ENCODE measurements around the gene CD300E.
"Not testable (repeated sequence)": the region's sequence is repeated elsewhere in the genome, so short reads cannot be mapped to it uniquely, and the experiment has no call there.

Gene CD300E, protein sequence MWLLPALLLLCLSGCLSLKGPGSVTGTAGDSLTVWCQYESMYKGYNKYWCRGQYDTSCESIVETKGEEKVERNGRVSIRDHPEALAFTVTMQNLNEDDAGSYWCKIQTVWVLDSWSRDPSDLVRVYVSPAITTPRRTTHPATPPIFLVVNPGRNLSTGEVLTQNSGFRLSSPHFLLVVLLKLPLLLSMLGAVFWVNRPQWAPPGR

DNA sequence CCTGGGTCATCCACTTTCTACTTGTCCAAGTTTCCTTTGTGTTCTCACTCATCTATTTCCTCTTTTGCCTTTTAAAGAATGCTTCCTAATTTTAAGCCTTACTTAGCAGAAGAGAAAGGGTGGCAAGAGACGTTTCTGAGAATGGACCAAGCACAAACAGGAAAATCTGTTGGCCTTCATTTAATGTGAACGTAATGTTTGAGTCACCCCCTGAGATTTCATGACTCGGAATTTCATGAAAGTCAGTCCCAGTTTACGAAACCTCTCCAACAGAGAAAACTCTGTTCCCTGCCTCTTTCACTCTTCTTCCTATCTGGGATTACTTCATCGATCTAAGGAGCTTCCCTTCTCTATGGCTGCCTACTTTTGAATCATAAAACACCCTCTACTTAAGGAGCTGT lies at the start of gene CD300E:
TSS of gene CD300E (minus strand) at position 46 of the 401 bp plus-strand sequence. CDS start 117 bp downstream, outside the sequence.
- no peak for DNase-seq

GRCh38 chr17:74671031-74671771 lies 47.7 kb upstream of the CD300E start:
- no peak for DNase-seq

DNA sequence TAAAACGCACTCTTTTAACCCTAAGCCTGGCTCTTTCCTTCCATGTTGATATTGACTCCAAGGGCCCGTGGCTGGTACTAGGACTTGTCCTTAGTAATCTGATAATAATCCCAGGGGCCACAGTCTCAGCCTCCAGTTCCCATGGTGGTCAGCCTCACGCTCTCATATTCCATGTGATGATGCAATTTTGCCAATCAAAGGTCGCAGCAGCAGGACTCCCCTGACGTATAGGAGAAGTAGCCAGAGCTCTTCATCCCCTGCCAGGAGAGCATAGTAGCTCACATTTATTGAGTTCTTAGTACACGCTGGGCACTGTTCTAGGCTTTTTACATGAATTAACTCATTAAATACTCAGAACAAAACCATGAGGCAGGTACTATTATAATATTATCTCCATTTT lies 46.8 kb upstream of the CD300E start:
- DNase-seq: no peak

DNA sequence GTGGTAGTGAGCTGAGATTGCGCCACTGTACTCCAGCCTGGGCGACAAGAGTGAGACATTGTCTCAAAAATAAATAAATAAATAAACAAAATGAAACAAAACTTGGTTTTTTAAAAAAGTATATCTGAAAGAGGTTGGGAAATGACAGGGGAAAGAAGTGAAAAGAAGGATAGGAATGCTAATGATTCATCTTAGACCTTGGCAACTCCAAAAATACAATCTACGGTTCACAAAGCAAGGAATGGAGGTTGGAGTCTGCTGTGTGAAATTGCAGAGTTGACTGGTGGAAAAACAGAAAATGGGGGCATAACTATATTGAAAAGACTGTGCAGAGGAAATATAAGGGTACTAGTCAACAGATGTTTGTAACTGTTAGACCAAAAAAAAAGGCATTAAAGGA lies 40.0 kb upstream of the CD300E start:
- no peak for DNase-seq

- DNase-seq: no peak
Measured at GRCh38 chr17:74659889-74660288, 36.4 kb upstream of the CD300E start.

DNA sequence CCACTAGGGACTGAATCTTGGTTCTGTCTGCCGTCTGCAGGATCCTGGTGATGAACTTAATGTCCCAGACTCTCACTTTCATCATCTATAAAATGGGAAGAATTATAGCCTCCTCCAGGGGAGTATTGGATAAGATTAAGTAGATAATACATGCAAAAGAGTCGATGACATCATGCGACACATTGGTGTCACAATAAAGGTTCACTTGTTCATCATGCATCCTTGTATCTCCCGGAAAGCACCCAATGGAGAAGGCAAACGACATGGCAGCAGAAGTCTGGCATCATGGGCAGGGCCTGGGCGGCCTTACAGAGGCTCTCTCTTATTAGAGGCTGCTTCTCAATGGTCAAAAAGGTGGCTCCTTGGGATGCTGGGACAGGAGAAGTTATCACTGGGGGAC lies 35.1 kb upstream of the CD300E start:
- DNase-seq: no peak

GRCh38 chr17:74654742-74655141 lies 31.2 kb upstream of the CD300E start:
- DNase-seq: no peak

DNA sequence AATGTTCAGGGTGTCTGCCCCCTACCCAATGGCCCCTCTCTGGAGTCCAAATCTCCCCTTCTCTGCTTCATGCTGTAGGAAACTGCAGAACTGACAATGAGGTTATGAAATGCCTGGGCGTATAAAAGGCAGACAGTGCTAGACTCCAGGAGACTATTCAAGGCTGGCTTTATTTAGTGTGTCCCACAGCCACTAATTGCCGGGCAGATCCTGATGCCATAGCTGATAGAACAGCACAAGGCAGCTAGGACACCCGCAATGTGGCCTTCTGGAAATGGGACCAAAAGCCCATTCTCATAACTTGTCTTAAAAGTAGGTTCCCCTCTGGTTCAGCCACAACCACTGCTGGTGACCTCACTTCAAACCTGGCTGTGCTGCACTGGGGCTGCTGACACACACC lies 28.5 kb upstream of the CD300E start:
- no peak for DNase-seq

DNA sequence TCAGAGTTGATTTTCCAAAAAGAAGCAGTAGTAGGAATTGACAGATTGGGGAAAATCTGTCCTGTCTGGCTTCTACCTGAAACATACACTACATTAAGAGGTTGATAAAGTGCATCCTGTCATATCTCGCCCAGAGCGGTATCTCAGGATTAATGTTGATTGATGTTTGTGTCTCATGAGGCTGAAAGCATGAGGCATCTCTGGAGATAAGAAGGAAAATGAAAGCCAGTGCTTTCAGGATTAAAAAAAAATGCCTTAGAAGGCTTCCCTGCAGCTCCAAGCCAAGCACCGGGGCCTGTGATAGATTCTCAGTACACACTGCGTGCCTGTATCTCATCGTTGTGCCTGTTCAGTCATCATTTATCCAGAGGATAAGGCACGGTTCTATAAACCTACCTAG lies 26.4 kb upstream of the CD300E start:
- DNase-seq: no peak

GRCh38 chr17:74647871-74648672 lies 24.5 kb upstream of the CD300E start:
- no peak for DNase-seq

DNA sequence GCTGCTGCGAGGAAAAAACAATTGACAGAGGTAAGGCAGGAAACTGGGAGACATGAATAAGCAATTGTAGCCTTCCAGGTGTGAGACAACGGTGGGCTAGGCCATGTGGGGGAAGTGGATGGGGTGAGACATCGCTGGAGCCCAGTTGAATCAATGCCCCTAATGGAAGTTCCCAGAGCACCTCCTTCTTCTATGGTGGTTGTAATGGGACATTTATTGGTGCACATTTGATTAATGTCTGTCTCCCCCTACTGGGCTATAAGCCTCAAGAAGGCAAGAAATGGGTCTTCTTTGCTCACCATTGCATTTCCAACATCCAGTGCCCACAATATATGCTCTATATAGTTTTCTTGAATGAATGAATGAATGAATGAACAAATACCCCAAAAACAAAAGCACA lies 22.7 kb upstream of the CD300E start:
- peak; percentile 26 for DNase-seq

GRCh38 chr17:74645010-74645409 lies 21.5 kb upstream of the CD300E start:
- no peak for DNase-seq

DNA sequence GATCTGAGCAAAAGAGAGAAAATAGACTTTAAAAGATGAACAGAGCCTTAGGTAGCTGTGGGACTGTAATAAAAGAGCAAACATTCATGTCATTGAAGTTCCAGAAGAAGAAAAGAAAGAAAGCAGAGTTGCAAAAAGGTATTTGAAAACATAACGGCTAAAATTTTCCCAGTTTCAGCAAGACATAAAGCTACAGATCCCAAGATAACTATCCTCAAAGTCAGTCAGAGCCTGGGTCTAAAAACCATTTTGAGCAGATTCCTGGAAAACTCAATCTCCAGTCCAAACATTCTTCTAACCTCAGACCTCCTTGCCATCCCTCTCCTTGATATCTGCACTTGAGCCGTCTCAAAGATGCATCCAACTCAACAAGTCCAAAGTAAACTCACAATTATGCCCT lies 20.9 kb upstream of the CD300E start:
- DNase-seq: no peak

GRCh38 chr17:74643826-74644225 lies 20.3 kb upstream of the CD300E start:
- no peak for DNase-seq

DNA sequence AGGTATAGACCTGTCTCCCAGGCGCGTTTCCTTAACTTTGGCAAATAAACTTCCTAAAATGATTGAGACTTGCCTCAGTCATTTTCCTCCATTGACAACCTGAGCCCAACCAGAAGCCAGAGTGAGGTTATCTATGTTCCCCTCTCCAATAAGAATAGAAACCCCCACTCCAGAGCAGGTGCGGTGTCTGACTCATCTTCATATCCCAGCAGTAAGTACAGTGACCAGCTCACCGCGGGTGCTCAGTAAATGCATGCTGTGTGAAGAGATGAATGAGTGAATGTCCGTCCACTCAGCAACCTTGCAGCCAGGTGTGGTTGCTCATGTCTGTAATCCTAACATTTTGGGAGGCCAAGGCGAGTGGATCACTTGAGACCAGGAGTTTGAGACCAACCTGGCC lies 19.5 kb upstream of the CD300E start:
- DNase-seq: no peak

DNA sequence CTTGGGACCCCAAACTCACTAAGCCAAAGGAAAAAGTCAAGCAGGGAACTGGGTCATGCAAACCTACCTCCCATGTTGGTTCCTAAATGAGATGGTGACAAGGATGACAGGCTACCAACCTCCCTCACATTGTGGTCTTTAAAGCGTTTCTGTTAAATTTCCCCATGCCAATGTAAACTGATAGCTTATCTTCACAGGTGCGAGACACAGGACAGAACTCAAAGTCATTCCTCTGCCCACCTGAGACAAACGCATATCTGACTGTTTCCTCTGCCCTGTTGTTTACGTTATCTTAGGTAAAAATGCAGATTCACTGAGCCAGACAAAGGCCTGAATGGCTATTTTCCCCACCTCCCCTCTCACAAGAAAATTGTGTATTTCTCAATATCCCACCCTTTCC lies 19.0 kb upstream of the CD300E start:
- DNase-seq: no peak

DNA sequence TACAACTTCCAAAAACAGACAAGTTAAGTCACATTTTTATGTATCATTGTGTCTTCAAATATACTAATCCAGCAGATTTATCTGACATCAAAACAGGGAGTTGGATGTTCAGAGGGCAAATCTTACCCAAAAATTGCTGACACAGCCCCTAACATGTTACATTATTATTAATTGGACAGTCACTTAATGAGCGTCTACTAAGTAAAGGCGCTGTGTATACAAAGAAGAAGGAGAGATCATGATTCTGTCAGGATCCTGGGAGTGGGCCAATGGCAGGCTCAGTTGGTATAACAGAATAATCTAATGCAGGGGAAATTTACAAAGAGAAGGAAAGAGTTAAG lies 18.4 kb upstream of the CD300E start:
- DNase-seq: no peak

DNA sequence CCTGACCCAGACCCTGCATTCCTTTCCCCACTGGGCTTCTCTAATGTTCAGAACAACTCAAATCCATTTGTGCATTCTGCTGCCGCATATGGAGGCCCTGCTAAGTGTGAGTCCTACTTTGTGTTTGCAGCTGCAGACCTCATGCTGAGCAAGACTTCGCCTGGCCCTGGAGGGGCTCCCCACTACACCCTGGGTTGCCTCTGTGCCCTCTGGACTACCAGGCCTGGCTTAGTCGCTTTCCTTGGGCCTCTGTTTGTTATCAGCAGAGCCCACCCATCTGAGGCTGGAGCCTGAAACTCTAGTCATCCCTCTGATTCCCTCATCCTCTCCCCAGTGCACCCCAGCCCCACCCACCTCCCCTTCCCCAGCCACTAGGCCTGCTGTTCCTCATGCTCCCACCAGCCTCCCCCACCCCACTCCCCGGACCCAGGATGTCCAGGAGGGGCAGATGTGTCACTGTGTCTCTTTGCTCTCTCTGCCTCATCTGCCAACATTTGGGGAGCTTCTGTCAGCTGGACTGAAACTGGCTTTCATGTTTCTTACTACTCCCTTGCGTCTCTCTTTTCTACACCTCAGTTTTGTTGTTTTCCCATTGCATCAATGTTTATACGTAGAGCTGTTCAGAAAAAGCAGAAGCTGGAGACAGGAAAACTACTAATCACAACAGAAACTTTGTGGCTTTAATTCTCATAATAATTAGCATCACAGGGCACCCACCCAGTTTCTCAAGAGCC lies 17.9 kb upstream of the CD300E start:
- DNase-seq: no peak

DNA sequence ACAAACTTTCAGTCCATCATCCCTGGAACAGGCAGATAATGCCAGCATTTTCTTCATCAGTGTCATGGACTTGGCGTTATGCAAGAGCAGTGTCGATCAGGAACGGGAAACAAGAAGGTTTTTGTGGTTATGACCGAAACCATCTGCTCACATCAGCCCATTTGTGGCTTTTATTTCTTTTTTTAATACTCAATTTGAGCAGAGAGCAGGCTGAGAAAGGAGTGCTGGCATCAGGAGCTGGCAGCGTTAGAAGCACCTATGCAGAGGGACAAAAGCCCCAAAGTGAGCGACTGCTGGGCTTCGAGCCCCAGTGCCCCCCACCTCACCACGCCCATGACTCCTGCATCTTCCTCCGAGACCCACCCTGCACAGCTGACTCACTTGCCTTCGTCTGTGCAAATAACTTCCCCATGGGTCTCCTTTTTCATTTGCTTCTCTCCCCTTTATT lies 16.2 kb upstream of the CD300E start:
- no peak for DNase-seq

- no peak for DNase-seq
Measured at GRCh38 chr17:74637926-74638325, 14.4 kb upstream of the CD300E start.

- no peak for DNase-seq
Measured at GRCh38 chr17:74637265-74637664, 13.7 kb upstream of the CD300E start.

DNA sequence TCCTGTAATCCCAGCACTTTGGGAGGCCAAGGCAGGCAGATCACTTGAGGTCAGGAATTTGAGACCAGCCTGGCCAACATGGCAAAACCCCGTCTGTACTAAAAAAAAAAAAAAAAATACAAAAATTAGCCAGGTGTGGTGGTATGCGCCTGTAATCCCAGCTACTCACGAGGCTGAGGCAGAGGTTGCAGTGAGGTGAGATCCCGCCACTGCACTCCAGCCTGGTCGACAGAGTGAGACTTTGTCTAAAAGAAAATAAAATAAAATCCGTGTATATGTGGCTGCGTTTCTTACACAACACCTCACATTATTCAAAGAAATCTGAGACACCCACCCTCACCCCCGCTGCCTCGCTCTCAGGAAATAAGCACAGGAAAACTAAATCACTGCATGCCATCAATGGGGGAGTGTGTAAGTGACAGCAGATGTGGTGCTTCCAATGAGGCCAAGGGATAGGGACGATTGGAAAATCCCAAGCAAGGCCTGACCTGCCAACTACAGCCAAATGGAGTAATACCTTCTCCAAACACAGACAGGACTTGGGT lies 13.1 kb upstream of the CD300E start:
- not testable (repeated sequence) for DNase-seq

GRCh38 chr17:74635418-74635817 lies 11.9 kb upstream of the CD300E start:
- DNase-seq: no peak
